WTC11 (cell line): ENCODE measurements around the gene CYB561D2. TPM values are rescaled to one million over a fixed set of nuclear protein-coding genes. Genes with fewer than 3 reads are reported as not detected.

Experiments used
- ATAC-seq: fragments of 200-7000 bp; cut with Tn5 transposase; 2 replicates; pipeline ENCODE4 v1.10.0; 2021; ENCODE audit warnings: mild to moderate bottlenecking, moderate library complexity
- CTCF ChIA-PET: fragments of 300-600 bp; sonication (Branson Sonifier 250); formaldehyde crosslinking; loops from one replicate; lab custom pipeline; 2021; ENCODE audit warnings: antibody characterized with exemption; lab: Charles Lee
- POLR2A ChIA-PET: fragments of 350-600 bp; sonication (Branson Sonifier 250); formaldehyde crosslinking; loops from one replicate; lab custom pipeline; 2021; ENCODE audit warnings: antibody characterized with exemption; lab: Charles Lee
- DNase-seq: peaks from one replicate; pipeline ENCODE4 v3.0.0; 2021; ENCODE audit warnings: low spot score
- H3K27ac Mint-ChIP-seq: 2 replicates; pipeline ENCODE4 v1.8.0; 2021; ENCODE audit warnings: mixed read lengths
- H3K27me3 Mint-ChIP-seq: 2 replicates; pipeline ENCODE4 v1.8.0; 2021; ENCODE audit warnings: low read depth, mild to moderate bottlenecking, moderate library complexity, mixed read lengths
- H3K36me3 Mint-ChIP-seq: 2 replicates; pipeline ENCODE4 v1.8.0; 2021; ENCODE audit warnings: mixed read lengths
- H3K4me1 Mint-ChIP-seq: 2 replicates; pipeline ENCODE4 v1.8.0; 2022; ENCODE audit warnings: mixed read lengths
- H3K4me3 Mint-ChIP-seq: 2 replicates; pipeline ENCODE4 v1.8.0; 2021; ENCODE audit warnings: mild to moderate bottlenecking, moderate library complexity, mixed read lengths
- H3K9me3 Mint-ChIP-seq: 2 replicates; pipeline ENCODE4 v1.8.0; 2021; ENCODE audit warnings: mixed read lengths
- ARID4B ChIP-seq: sonication (generic); formaldehyde crosslinking; IDR thresholded peaks from 2 replicates; pipeline ENCODE4 v1.8.0; 2023; ENCODE audit warnings: missing genetic modification reagents, mild to moderate bottlenecking, borderline replicate concordance
- CBFB ChIP-seq: sonication (generic); formaldehyde crosslinking; IDR thresholded peaks from 2 replicates; pipeline ENCODE4 v1.8.1; 2022; ENCODE audit warnings: mild to moderate bottlenecking, low read depth, missing genetic modification reagents
- CREM ChIP-seq: sonication (generic); formaldehyde crosslinking; IDR thresholded peaks from 2 replicates; pipeline ENCODE4 v1.8.1; 2022; ENCODE audit warnings: mild to moderate bottlenecking, missing genetic modification reagents, moderate library complexity
- E2F5 ChIP-seq: sonication (generic); formaldehyde crosslinking; IDR thresholded peaks from 2 replicates; pipeline ENCODE4 v1.8.1; 2022; ENCODE audit warnings: mild to moderate bottlenecking, moderate library complexity, missing genetic modification reagents
- ELF4 ChIP-seq: sonication (generic); formaldehyde crosslinking; IDR thresholded peaks from 2 replicates; pipeline ENCODE4 v1.8.1; 2022; ENCODE audit warnings: low read depth, mild to moderate bottlenecking, moderate library complexity, missing genetic modification reagents
- GTF2I ChIP-seq: fragments of 250-450 bp; sonication (Bioruptor Pico); conservative IDR thresholded peaks from 2 replicates; pipeline ENCODE4 v1.4.0; 2021; ENCODE audit warnings: mild to moderate bottlenecking
- MAX ChIP-seq: sonication (generic); formaldehyde crosslinking; IDR thresholded peaks from 2 replicates; pipeline ENCODE4 v1.8.0; 2022; ENCODE audit warnings: mild to moderate bottlenecking, missing genetic modification reagents
- NFYB ChIP-seq: sonication (generic); formaldehyde crosslinking; conservative IDR thresholded peaks from 2 replicates; pipeline ENCODE4 v1.8.0; 2022; ENCODE audit warnings: low read depth, missing genetic modification reagents
- NR1H2 ChIP-seq: sonication (generic); formaldehyde crosslinking; IDR thresholded peaks from 2 replicates; pipeline ENCODE4 v1.9.0; 2021; ENCODE audit warnings: mild to moderate bottlenecking, moderate library complexity, missing genetic modification reagents
- OVOL2 ChIP-seq: fragments of 250-450 bp; sonication (Bioruptor Pico); IDR thresholded peaks from 2 replicates; pipeline ENCODE4 v1.9.0; 2021; ENCODE audit warnings: mild to moderate bottlenecking, borderline replicate concordance
- PRRX2 ChIP-seq: fragments of 250-450 bp; sonication (Bioruptor Pico); IDR thresholded peaks from 2 replicates; pipeline ENCODE4 v1.8.0; 2021; ENCODE audit warnings: mild to moderate bottlenecking
- RORB ChIP-seq: fragments of 250-450 bp; sonication (Bioruptor Pico); IDR thresholded peaks from 2 replicates; pipeline ENCODE4 v1.9.0; 2021; ENCODE audit warnings: mild to moderate bottlenecking
- SMAD3 ChIP-seq: sonication (generic); formaldehyde crosslinking; IDR thresholded peaks from 2 replicates; pipeline ENCODE4 v1.8.0; 2022; ENCODE audit warnings: missing genetic modification reagents, mild to moderate bottlenecking, borderline replicate concordance
- SOX15 ChIP-seq: fragments of 250-450 bp; sonication (Bioruptor Pico); IDR thresholded peaks from 2 replicates; pipeline ENCODE4 v1.9.0; 2021; ENCODE audit warnings: mild to moderate bottlenecking
- TCF7 ChIP-seq: sonication (generic); formaldehyde crosslinking; IDR thresholded peaks from 2 replicates; pipeline ENCODE4 v1.8.0; 2022; ENCODE audit warnings: mild to moderate bottlenecking, low read depth, missing genetic modification reagents, moderate library complexity
- ZNF281 ChIP-seq: sonication (generic); formaldehyde crosslinking; IDR thresholded peaks from 2 replicates; pipeline ENCODE4 v1.8.0; 2023; ENCODE audit warnings: mild to moderate bottlenecking, missing genetic modification reagents
- ZNF532 ChIP-seq: fragments of 250-450 bp; sonication (Bioruptor Pico); IDR thresholded peaks from 2 replicates; pipeline ENCODE4 v1.9.0; 2021; ENCODE audit warnings: mild to moderate bottlenecking, borderline replicate concordance
- ZNF671 ChIP-seq: fragments of 250-450 bp; sonication (Bioruptor Pico); IDR thresholded peaks from 2 replicates; pipeline ENCODE4 v1.8.0; 2021; ENCODE audit warnings: mild to moderate bottlenecking
- ZSCAN18 ChIP-seq: fragments of 250-450 bp; sonication (Bioruptor Pico); IDR thresholded peaks from 2 replicates; pipeline ENCODE4 v2.1.2; 2022; ENCODE audit warnings: mild to moderate bottlenecking, moderate library complexity
- total RNA-seq: library from RNA; stranded (reverse); gene quantifications from 3 replicates; pipeline ENCODE4 v1.2.3, GENCODE V29; 2021

Gene CYB561D2
- total RNA-seq, 1 experiment from 2014 or later = 9.8 TPM

GRCh38 chr3:50358355-50358910, 7.8 kb downstream of the CYB561D2 start:
- no peak for DNase-seq
- peak overlapping the region; percentile 93 for H3K4me3 Mint-ChIP-seq
- H3K9me3 Mint-ChIP-seq = no peaks in the 10 kb centered on the region
- H3K36me3 Mint-ChIP-seq = peaks cover 14% of the 10 kb centered on the region
- POLR2A ChIA-PET = no interaction called here
- CTCF ChIA-PET = no interaction called here
- ATAC-seq = no peak
- peaks cover 12% of the 10 kb centered on the region for H3K27me3 Mint-ChIP-seq
- H3K27ac Mint-ChIP-seq = no peak overlapping the region; the same call in 1 of the 2 replicates
- TF ChIP-seq NR1H2 (CRISPR knock-in tag) (no peak), CREM (CRISPR knock-in tag) (no peak), PRRX2 (CRISPR knock-in tag) (no peak), ZSCAN18 (no peak), GTF2I (CRISPR knock-in tag) (no peak), ZNF532 (no peak), RORB (CRISPR knock-in tag) (no peak), CBFB (CRISPR knock-in tag) (no peak), TCF7 (CRISPR knock-in tag) (no peak), OVOL2 (CRISPR knock-in tag) (no peak), ELF4 (CRISPR knock-in tag) (no peak), ZNF671 (CRISPR knock-in tag) (no peak), SMAD3 (CRISPR knock-in tag) (no peak), ZNF281 (CRISPR knock-in tag) (no peak), SOX15 (no peak)
- TF ChIP-seq, all 79 proteins: peak for 0
- peaks cover 24% of the 10 kb centered on the region for H3K4me1 Mint-ChIP-seq

GRCh38 chr3:50358911-50359759, 8.5 kb downstream of the CYB561D2 start, which contains the start of gene TMEM115:
Gene TMEM115, minus strand, starts transcription at chr3:50359521. Its CDS starts 458 bp downstream, at chr3:50359063.
- CTCF ChIA-PET = interaction anchor here (1.3 kb wide), 1 partner anchor 12 kb away, joined by 7 read pairs; no protein-coding TSS in a partner anchor
- peak within 1 kb of the TSS; percentile 93 for H3K4me3 Mint-ChIP-seq
- TF ChIP-seq NFYB (CRISPR knock-in tag) (no peak), ARID4B (CRISPR knock-in tag) (peak; percentile 72; the same call in 1 of the 2 replicates), E2F5 (CRISPR knock-in tag) (no peak), CREM (CRISPR knock-in tag) (peak; percentile 83), MAX (CRISPR knock-in tag) (no peak)

More at GRCh38 chr3:50358911-50359759, 8.5 kb downstream of the CYB561D2 start, which contains the start of gene TMEM115:
- Mint-ChIP-seq H3K4me1 (peaks cover 24% of the 10 kb centered on the region), H3K9me3 (no peaks in the 10 kb centered on the region), H3K27me3 (peaks cover 19% of the 10 kb centered on the region), H3K36me3 (peaks cover 14% of the 10 kb centered on the region), H3K27ac (peak within 1 kb of the TSS; percentile 32)
- peak; percentile 96 for DNase-seq
- ATAC-seq = peak; percentile 99
- POLR2A ChIA-PET = no interaction called here
